ENCODE measurements around the gene GATA5.
A peak's percentile ranks its signal among the peaks of the same experiment; 100 is the strongest.

Gene GATA5

DNA sequence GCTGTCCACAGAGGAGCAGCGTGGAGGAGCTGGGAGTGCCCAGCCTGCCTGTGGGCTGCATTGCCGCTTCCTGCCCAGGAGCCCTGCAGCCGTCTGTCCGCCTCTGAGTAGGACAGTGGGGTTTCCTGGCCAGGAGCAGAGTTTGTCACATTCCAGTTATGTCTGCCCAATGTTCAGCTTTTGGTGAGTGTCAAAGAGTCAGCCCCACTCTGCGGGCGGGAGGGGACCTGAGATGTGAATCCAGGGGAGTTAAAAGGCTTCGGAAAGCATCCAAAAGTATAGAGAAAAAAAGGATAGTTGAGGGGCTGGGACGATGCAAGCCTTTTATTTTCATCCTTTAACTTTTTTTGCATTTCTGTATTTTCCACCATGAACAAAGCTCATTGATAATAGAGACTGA, 7.2 kb upstream of the GATA5 start:
- Histone ChIP-seq H3K9me3 (ENCODE audit: control insufficient read depth in 5 of 5, low read length in 5 of 5) (peaks cover 0 to 3% (median 0%) of the 10 kb centered on the region in 5 donors), H3K36me3 (ENCODE audit: control insufficient read depth in 5 of 5, insufficient read depth in 5 of 5, low read length in 5 of 5) (no peaks in the 10 kb centered on the region), H3K4me1 (ENCODE audit: control insufficient read depth in 5 of 5, insufficient read depth in 5 of 5, low read length in 5 of 5) (peaks cover 0 to 9% (median 0%) of the 10 kb centered on the region in 5 donors), H3K4me3 (ENCODE audit: low read depth in 1 of 5, low read length in 5 of 5) (no peak overlapping the region), H3K9ac (ENCODE audit: low read length in 5 of 5) (no peak overlapping the region), H3K27me3 (ENCODE audit: control insufficient read depth in 5 of 5, insufficient read depth in 4 of 5, low read length in 5 of 5) (peaks cover 50 to 95% (median 92%) of the 10 kb centered on the region in 5 donors), H3K27ac (ENCODE audit: low read depth, low read length) (no peak overlapping the region)

DNA sequence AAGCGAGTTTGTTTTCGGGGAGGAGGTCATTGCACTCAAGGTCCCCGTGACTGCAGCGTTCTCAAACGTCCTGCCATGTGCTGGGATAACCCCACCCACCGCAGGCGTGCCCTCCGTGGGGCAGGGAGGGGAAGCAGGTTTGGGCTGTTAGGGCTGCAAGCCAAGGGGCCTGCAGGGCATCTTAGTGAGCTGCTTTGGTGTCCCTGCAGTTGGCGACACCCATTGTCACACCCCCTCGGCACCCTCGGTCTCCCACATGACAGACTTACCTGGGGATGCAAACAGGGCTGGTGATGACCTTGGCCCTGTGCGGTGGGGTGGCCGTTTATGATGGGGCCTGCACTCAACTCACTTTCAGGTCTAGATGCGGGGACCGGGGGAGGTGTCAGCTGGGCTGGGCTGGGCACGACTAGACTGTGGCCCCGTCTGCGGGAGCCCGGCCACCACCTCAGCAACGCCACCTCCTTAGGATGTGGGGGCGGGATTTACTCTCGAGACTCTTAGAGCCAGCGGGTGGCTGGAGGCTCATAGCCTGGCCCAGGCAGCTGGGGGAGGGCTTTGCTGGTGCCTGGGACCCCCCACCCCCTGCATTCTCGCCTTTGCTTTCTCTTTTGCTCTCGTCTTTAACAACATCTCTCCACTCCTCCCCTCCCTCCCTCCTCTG, 6.5 kb upstream of the GATA5 start:
- Histone ChIP-seq H3K27ac (ENCODE audit: low read depth, low read length) (no peak overlapping the region), H3K9me3 (ENCODE audit: control insufficient read depth in 5 of 5, low read length in 5 of 5) (peaks cover 0 to 3% (median 0%) of the 10 kb centered on the region in 5 donors), H3K4me1 (ENCODE audit: control insufficient read depth in 5 of 5, insufficient read depth in 5 of 5, low read length in 5 of 5) (peaks cover 0 to 9% (median 0%) of the 10 kb centered on the region in 5 donors), H3K9ac (ENCODE audit: low read length in 5 of 5) (no peak overlapping the region), H3K4me3 (ENCODE audit: low read depth in 1 of 5, low read length in 5 of 5) (no peak overlapping the region), H3K27me3 (ENCODE audit: control insufficient read depth in 5 of 5, insufficient read depth in 4 of 5, low read length in 5 of 5) (peaks cover 55 to 96% (median 91%) of the 10 kb centered on the region in 5 donors), H3K36me3 (ENCODE audit: control insufficient read depth in 5 of 5, insufficient read depth in 5 of 5, low read length in 5 of 5) (no peaks in the 10 kb centered on the region)

DNA sequence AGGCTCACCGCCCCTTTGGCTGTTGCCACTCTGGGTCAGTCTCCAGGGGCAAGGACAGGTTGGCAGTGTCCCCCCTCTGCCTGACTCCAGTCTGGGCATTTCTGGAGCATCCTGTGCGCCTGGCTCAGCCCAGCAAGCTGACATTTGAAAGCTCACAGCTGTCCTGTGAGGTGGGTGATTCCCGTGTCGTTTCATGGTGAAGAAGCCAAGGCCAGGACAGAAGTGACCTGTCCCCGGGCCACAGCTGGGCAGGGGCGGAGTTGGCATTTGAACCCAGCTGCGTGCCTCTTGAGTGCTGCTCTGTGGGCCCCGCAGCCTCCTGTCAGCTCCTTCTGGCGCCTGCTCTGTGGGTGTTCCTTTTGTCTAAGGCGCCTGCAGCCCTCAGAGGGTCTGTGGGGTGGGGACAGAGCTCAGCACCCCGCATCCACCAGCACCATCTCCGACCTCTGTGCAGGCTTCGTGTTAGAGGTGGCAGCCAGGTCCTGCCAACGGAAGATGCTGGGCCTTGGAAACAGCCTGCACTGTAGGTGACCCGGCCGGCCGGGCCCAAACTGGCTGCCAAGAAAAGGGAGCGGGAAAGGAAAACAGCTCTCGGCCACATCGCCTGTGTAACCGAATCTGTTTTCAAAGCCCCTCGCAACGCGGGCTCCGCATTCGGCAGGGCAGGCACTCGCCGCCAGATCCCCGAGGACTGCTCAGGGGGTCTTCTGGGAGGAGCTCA, 5.8 kb upstream of the GATA5 start:
- no peak overlapping the region for H3K27ac ChIP-seq (ENCODE audit: low read depth, low read length)
- no peak overlapping the region for H3K9ac ChIP-seq (ENCODE audit: low read length in 5 of 5)
- H3K36me3 ChIP-seq (ENCODE audit: control insufficient read depth in 5 of 5, insufficient read depth in 5 of 5, low read length in 5 of 5), result no peaks in the 10 kb centered on the region
- no peak overlapping the region for H3K4me3 ChIP-seq (ENCODE audit: low read depth in 1 of 5, low read length in 5 of 5)
- H3K4me1 ChIP-seq (ENCODE audit: control insufficient read depth in 5 of 5, insufficient read depth in 5 of 5, low read length in 5 of 5), result peaks cover 0 to 10% (median under 1%) of the 10 kb centered on the region in 5 donors
- peaks cover 53 to 89% (median 84%) of the 10 kb centered on the region in 5 donors for H3K27me3 ChIP-seq (ENCODE audit: control insufficient read depth in 5 of 5, insufficient read depth in 4 of 5, low read length in 5 of 5)
- H3K9me3 ChIP-seq (ENCODE audit: control insufficient read depth in 5 of 5, low read length in 5 of 5), result peaks cover 0 to 3% (median 0%) of the 10 kb centered on the region in 5 donors

- H3K9ac ChIP-seq (ENCODE audit: low read length in 5 of 5), result no peak overlapping the region
- H3K27ac ChIP-seq (ENCODE audit: low read depth, low read length), result no peak overlapping the region
- H3K36me3 ChIP-seq (ENCODE audit: control insufficient read depth in 5 of 5, insufficient read depth in 5 of 5, low read length in 5 of 5), result no peaks in the 10 kb centered on the region
- no peak overlapping the region for H3K4me3 ChIP-seq (ENCODE audit: low read depth in 1 of 5, low read length in 5 of 5)
- peaks cover 54 to 87% (median 78%) of the 10 kb centered on the region in 5 donors for H3K27me3 ChIP-seq (ENCODE audit: control insufficient read depth in 5 of 5, insufficient read depth in 4 of 5, low read length in 5 of 5)
- H3K4me1 ChIP-seq (ENCODE audit: control insufficient read depth in 5 of 5, insufficient read depth in 5 of 5, low read length in 5 of 5), result peaks cover 0 to 20% (median 10%) of the 10 kb centered on the region in 5 donors
- peaks cover 0 to 3% (median 0%) of the 10 kb centered on the region in 5 donors for H3K9me3 ChIP-seq (ENCODE audit: control insufficient read depth in 5 of 5, low read length in 5 of 5)
Measured at GRCh38 chr20:62480318-62480717, 4.5 kb upstream of the GATA5 start.

- peaks cover 60 to 86% (median 78%) of the 10 kb centered on the region in 5 donors for H3K27me3 ChIP-seq (ENCODE audit: control insufficient read depth in 5 of 5, insufficient read depth in 4 of 5, low read length in 5 of 5)
Measured at GRCh38 chr20:62479656-62480055, 3.9 kb upstream of the GATA5 start.

DNA sequence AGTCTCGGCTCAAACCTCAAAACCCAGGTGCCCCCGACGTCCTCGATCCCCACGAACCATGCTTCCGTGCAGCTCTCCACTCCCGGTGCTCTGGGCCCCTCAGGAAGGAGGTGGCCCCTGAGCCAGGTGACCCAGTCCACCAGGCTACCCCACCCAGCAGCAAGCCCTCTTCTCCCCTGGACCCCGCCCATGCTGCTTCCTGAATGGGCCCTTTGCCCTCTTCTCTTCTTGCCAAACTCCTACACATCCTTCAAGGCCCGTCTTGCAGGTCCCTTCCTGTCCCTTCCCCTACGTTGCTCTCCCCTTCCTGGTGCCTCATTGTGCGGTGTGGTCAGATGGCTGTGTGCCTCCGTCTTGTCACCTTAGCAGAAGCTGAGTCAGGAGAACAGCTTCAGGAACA, 3.4 kb upstream of the GATA5 start:
- H3K27ac ChIP-seq (ENCODE audit: low read depth, low read length), result no peak overlapping the region

More at GRCh38 chr20:62479656-62480055, 3.9 kb upstream of the GATA5 start:
- H3K9ac ChIP-seq (ENCODE audit: low read length in 5 of 5), result no peak overlapping the region
- H3K27ac ChIP-seq (ENCODE audit: low read depth, low read length), result no peak overlapping the region
- no peaks in the 10 kb centered on the region for H3K36me3 ChIP-seq (ENCODE audit: control insufficient read depth in 5 of 5, insufficient read depth in 5 of 5, low read length in 5 of 5)
- peaks cover 0 to 21% (median 11%) of the 10 kb centered on the region in 5 donors for H3K4me1 ChIP-seq (ENCODE audit: control insufficient read depth in 5 of 5, insufficient read depth in 5 of 5, low read length in 5 of 5)
- peaks cover 0 to 3% (median 0%) of the 10 kb centered on the region in 5 donors for H3K9me3 ChIP-seq (ENCODE audit: control insufficient read depth in 5 of 5, low read length in 5 of 5)
- H3K4me3 ChIP-seq (ENCODE audit: low read depth in 1 of 5, low read length in 5 of 5), result no peak overlapping the region

DNA sequence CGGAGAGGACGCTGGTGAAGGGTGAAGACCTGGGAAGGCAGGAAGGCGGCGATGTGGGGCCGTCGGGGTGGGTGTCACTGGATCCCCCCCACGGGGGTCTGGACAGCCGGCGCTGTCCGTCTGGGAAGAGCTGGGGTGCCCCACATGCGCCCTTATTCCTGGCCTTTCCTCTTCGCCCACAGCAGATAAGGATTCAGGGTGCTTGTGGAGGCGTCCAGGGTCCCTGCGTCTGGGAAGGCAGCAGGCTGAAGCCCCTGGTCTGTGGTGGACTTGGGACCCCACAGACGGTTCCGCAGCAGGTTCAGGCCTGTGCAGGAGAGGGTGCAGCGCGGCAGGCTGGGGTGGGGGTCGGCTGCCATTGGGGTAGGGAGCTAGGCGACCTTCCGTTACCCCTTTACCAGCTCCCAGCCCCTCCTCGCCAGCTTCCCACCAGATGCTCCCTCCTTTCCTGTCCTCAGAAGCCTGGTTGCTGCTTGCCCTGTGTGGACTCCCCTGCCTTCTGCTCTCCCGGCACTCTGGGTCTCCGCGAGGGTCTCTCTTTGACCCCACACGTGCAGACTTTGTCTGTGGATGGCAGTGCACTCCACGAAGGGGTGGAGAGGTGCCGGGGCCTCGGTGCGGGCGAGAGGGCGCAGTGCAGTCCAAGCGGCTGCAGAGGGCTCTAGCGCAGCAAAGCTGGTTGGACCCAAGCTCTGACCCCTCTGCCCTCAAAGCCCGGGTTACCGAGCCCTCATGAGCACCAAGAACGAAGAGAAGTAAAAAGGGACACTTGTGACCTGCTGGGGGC, 2.1 kb upstream of the GATA5 start:
- Histone ChIP-seq H3K36me3 (ENCODE audit: control insufficient read depth in 5 of 5, insufficient read depth in 5 of 5, low read length in 5 of 5) (no peaks in the 10 kb centered on the region), H3K4me1 (ENCODE audit: control insufficient read depth in 5 of 5, insufficient read depth in 5 of 5, low read length in 5 of 5) (peaks cover 0 to 21% (median 11%) of the 10 kb centered on the region in 5 donors), H3K9ac (ENCODE audit: low read length in 5 of 5) (no peak overlapping the region), H3K27me3 (ENCODE audit: control insufficient read depth in 5 of 5, insufficient read depth in 4 of 5, low read length in 5 of 5) (peaks cover 58 to 86% (median 76%) of the 10 kb centered on the region in 5 donors), H3K4me3 (ENCODE audit: low read depth in 1 of 5, low read length in 5 of 5) (no peak overlapping the region), H3K27ac (ENCODE audit: low read depth, low read length) (no peak overlapping the region), H3K9me3 (ENCODE audit: control insufficient read depth in 5 of 5, low read length in 5 of 5) (peaks cover 0 to 3% (median 0%) of the 10 kb centered on the region in 5 donors)

More for the DNA sequence above, 3.4 kb upstream of the GATA5 start:
- H3K9me3 ChIP-seq (ENCODE audit: control insufficient read depth in 5 of 5, low read length in 5 of 5), result peaks cover 0 to 3% (median 0%) of the 10 kb centered on the region in 5 donors
- H3K9ac ChIP-seq (ENCODE audit: low read length in 5 of 5), result no peak overlapping the region
- no peaks in the 10 kb centered on the region for H3K36me3 ChIP-seq (ENCODE audit: control insufficient read depth in 5 of 5, insufficient read depth in 5 of 5, low read length in 5 of 5)
- H3K4me1 ChIP-seq (ENCODE audit: control insufficient read depth in 5 of 5, insufficient read depth in 5 of 5, low read length in 5 of 5), result peaks cover 0 to 21% (median 11%) of the 10 kb centered on the region in 5 donors
- H3K27me3 ChIP-seq (ENCODE audit: control insufficient read depth in 5 of 5, insufficient read depth in 4 of 5, low read length in 5 of 5), result peaks cover 65 to 86% (median 77%) of the 10 kb centered on the region in 5 donors
- H3K4me3 ChIP-seq (ENCODE audit: low read depth in 1 of 5, low read length in 5 of 5), result no peak overlapping the region

DNA sequence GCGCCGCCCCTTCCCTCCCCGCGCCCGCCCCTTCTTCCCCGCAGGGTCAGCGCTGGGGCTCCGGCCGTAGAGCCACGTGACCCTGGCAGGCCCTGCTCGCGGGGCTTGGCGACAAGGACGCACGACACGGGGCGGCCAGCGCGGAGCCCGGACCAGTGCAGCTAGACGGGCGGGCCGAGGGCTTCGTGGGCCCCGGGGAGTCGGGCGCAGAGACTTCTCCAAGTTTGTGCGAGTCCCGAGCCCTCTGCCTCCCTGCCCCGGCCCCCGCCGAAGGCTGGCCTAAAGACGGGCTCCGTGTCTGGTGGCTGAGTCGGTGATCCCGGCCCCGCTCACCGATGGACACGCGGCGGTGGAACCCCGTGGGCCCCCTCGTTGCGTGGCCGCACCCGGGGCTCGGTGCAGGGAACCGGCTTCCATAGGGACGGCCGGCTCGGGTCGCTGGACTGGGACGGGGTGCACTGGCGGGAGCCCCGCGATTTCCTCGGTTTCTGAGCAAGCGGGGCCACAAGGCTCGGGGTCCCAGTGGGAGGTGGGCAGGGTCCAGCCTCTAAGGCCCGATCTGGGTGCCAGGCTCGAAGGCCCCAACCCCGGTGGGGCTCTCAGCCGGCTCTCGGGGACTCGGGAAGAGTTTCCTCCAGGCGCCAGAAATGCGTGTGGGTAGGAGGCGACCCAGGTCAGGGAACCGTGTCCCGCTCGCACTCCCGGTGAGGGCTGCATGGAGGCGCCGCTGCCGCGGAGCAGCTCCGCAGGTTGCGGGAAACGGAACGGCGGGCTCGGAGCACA, 452 bp upstream of the GATA5 start:
- no peak overlapping the region for H3K27ac ChIP-seq (ENCODE audit: low read depth, low read length)
- no peaks in the 10 kb centered on the region for H3K36me3 ChIP-seq (ENCODE audit: control insufficient read depth in 5 of 5, insufficient read depth in 5 of 5, low read length in 5 of 5)
- no peak overlapping the region for H3K9ac ChIP-seq (ENCODE audit: low read length in 5 of 5)
- peak overlapping the region in 2 of 5 donors; percentile 26 to 31 for H3K4me3 ChIP-seq (ENCODE audit: low read depth in 1 of 5, low read length in 5 of 5)
- peaks cover 0 to 3% (median 0%) of the 10 kb centered on the region in 5 donors for H3K9me3 ChIP-seq (ENCODE audit: control insufficient read depth in 5 of 5, low read length in 5 of 5)
- H3K27me3 ChIP-seq (ENCODE audit: control insufficient read depth in 5 of 5, insufficient read depth in 4 of 5, low read length in 5 of 5), result peaks cover 47 to 84% (median 69%) of the 10 kb centered on the region in 5 donors
- H3K4me1 ChIP-seq (ENCODE audit: control insufficient read depth in 5 of 5, insufficient read depth in 5 of 5, low read length in 5 of 5), result peaks cover 0 to 13% (median 11%) of the 10 kb centered on the region in 5 donors

Measured in subcutaneous abdominal adipose tissue (tissue), 5 donors.